NCI-H1105 (cell line): ENCODE data around the gene ZNF740.
"Not testable (repeated sequence)": the region's sequence is repeated elsewhere in the genome, so short reads cannot be mapped to it uniquely, and the experiment has no call there.

Experiments
- DNase-seq: peaks from one replicate; lab custom pipeline; 2025; lab: John Stamatoyannopoulos, UW

Gene ZNF740

GRCh38 chr12:53194973-53195372 is 14.5 kb downstream of the ZNF740 start:
- no peak for DNase-seq

- no peak for DNase-seq
Measured at GRCh38 chr12:53195516-53196420, 15.2 kb downstream of the ZNF740 start.

- DNase-seq: no peak
Measured at GRCh38 chr12:53196486-53196885, 16.0 kb downstream of the ZNF740 start.

- no peak for DNase-seq
Measured at GRCh38 chr12:53197011-53197640, 16.6 kb downstream of the ZNF740 start.

- no peak for DNase-seq
Measured at GRCh38 chr12:53198486-53199110, 18.1 kb downstream of the ZNF740 start.

- no peak for DNase-seq
Measured at GRCh38 chr12:53199700-53200099, 19.2 kb downstream of the ZNF740 start.

GRCh38 chr12:53200107-53200457 is 19.6 kb downstream of the ZNF740 start:
- DNase-seq: no peak

GRCh38 chr12:53200458-53201176 is 20.1 kb downstream of the ZNF740 start:
- DNase-seq: no peak

GRCh38 chr12:53201177-53201541 is 20.6 kb downstream of the ZNF740 start:
- DNase-seq: no peak

- DNase-seq: no peak
Measured at GRCh38 chr12:53201639-53202038, 21.1 kb downstream of the ZNF740 start.

GRCh38 chr12:53202316-53202715 is 21.8 kb downstream of the ZNF740 start:
- DNase-seq: not testable (repeated sequence)

- DNase-seq: no peak
Measured at GRCh38 chr12:53204351-53204750, 23.8 kb downstream of the ZNF740 start.

GRCh38 chr12:53205747-53206419 is 25.4 kb downstream of the ZNF740 start:
- DNase-seq: no peak

GRCh38 chr12:53207042-53207441 is 26.5 kb downstream of the ZNF740 start, which contains the start of gene ITGB7:
TSS of gene ITGB7 (minus strand) at chr12:53207251. CDS start at chr12:53200443, 6,808 bp downstream.
- no peak for DNase-seq

GRCh38 chr12:53208435-53208834 is 27.9 kb downstream of the ZNF740 start:
- DNase-seq: no peak

GRCh38 chr12:53208877-53209463 is 28.4 kb downstream of the ZNF740 start:
- DNase-seq: no peak

GRCh38 chr12:53210843-53211242 is 30.3 kb downstream of the ZNF740 start:
- DNase-seq: no peak

GRCh38 chr12:53211476-53212381 is 31.2 kb downstream of the ZNF740 start:
- no peak for DNase-seq

GRCh38 chr12:53212931-53213330 is 32.4 kb downstream of the ZNF740 start:
- no peak for DNase-seq

- peak; percentile 60 for DNase-seq
Measured at GRCh38 chr12:53213348-53213747, 32.8 kb downstream of the ZNF740 start.
